Kidney epithelial cell (primary cell): ENCODE results near the gene GMPR. TPM values are rescaled to one million over a fixed set of nuclear protein-coding genes. Genes with fewer than 3 reads are reported as not detected.

Experiments
- DNase-seq: peaks from one replicate; pipeline ENCODE4 v3.0.0-alpha.2; 2010; ENCODE audit warnings: low read depth
- H3K27me3 ChIP-seq: 2 replicates; pipeline ENCODE4 v1.6.0; 2011; ENCODE audit warnings: low read length; ENCODE audit not compliant: control insufficient read depth, insufficient read depth
- H3K36me3 ChIP-seq: 2 replicates; pipeline ENCODE4 v1.5.1; 2011; ENCODE audit warnings: low read length; ENCODE audit not compliant: control insufficient read depth, insufficient read depth
- H3K4me3 ChIP-seq: 2 replicates; pipeline ENCODE4 v1.5.1; 2011; ENCODE audit warnings: low read depth, mild to moderate bottlenecking, control low read depth, low read length
- CTCF ChIP-seq: IDR thresholded peaks from 2 replicates; pipeline ENCODE4 v1.5.1; 2011; ENCODE audit warnings: mild to moderate bottlenecking, moderate library complexity, low read length, control low read depth, inconsistent platforms; ENCODE audit not compliant: insufficient read depth, poor library complexity, severe bottlenecking
- total RNA-seq: library from RNA; depleted of rRNA; stranded (reverse); fragments of >200 nt; gene quantifications from 2 replicates; pipeline ENCODE4 v1.2.3, GENCODE V29; 2015

GMPR gene
- total RNA-seq, 1 donor from 2014 or later = 2.5 TPM

GRCh38 chr6:16232086-16232485 is 6.3 kb upstream of the GMPR start:
- no peak for TF ChIP-seq CTCF
- no peak for DNase-seq
- no peak overlapping the region for H3K4me3 ChIP-seq
- no peaks in the 10 kb centered on the region for H3K36me3 ChIP-seq
- H3K27me3 ChIP-seq = peaks cover 2% of the 10 kb centered on the region

GRCh38 chr6:16236009-16236501 is 2.3 kb upstream of the GMPR start:
- no peak for DNase-seq
- peaks cover 2% of the 10 kb centered on the region for H3K27me3 ChIP-seq
- no peaks in the 10 kb centered on the region for H3K36me3 ChIP-seq
- TF ChIP-seq CTCF = no peak
- H3K4me3 ChIP-seq = no peak overlapping the region

GRCh38 chr6:16236631-16237199 is 1.7 kb upstream of the GMPR start:
- no peak overlapping the region for H3K4me3 ChIP-seq
- H3K27me3 ChIP-seq = no peaks in the 10 kb centered on the region
- no peak for TF ChIP-seq CTCF
- DNase-seq = peak; percentile 31
- H3K36me3 ChIP-seq = no peaks in the 10 kb centered on the region

GRCh38 chr6:16237242-16237641 is 1.1 kb upstream of the GMPR start:
- DNase-seq = no peak
- Histone ChIP-seq H3K4me3 (no peak overlapping the region), H3K36me3 (no peaks in the 10 kb centered on the region), H3K27me3 (no peaks in the 10 kb centered on the region)
- TF ChIP-seq CTCF = no peak

GRCh38 chr6:16238963-16239797 is 793 bp downstream of the GMPR start:
- peak; percentile 28 for DNase-seq

More at GRCh38 chr6:16238963-16239797, 793 bp downstream of the GMPR start:
- no peaks in the 10 kb centered on the region for H3K27me3 ChIP-seq
- H3K36me3 ChIP-seq = no peaks in the 10 kb centered on the region
- peak; percentile 61 for TF ChIP-seq CTCF
- peak overlapping the region; percentile 41 for H3K4me3 ChIP-seq
